Keratinocyte (primary cell): ENCODE measurements around the gene MLLT10. TPM values are rescaled to one million over a fixed set of nuclear protein-coding genes. Genes with fewer than 3 reads are reported as not detected.

Experiments
- DNase-seq: peaks from one replicate; pipeline ENCODE4 v3.0.0-alpha.2; 2011; ENCODE audit warnings: low read depth, missing footprints, low spot score
- FAIRE-seq: peaks from 2 replicates; lab custom pipeline; 2011; peaks lifted over from hg19 to GRCh38; lab: Jason Lieb, UNC
- H2AFZ ChIP-seq: 2 replicates; pipeline ENCODE4 v1.6.0; 2012; ENCODE audit warnings: low read length, control low read depth, inconsistent platforms; ENCODE audit not compliant: control insufficient read depth
- H3K27ac ChIP-seq: 2 replicates; pipeline ENCODE4 v1.5.1; 2011; ENCODE audit warnings: low read length; ENCODE audit not compliant: control insufficient read depth, insufficient read depth
- H3K27me3 ChIP-seq: 3 replicates; pipeline ENCODE4 v1.6.0; 2011; ENCODE audit warnings: low read length; ENCODE audit not compliant: control insufficient read depth, insufficient read depth; ENCODE audit errors: extremely low read depth
- H3K36me3 ChIP-seq, 2 experiments: 2 replicates in 1 of 2; 3 replicates in 1 of 2; pipeline ENCODE4 v1.5.1; 2011; ENCODE audit warnings: low read length in 2 of 2, mild to moderate bottlenecking in 1 of 2; ENCODE audit not compliant: control insufficient read depth in 2 of 2, insufficient read depth in 2 of 2; ENCODE audit errors: extremely low read depth in 1 of 2
- H3K4me1 ChIP-seq: 3 replicates; pipeline ENCODE4 v1.5.1; 2011; ENCODE audit warnings: low read length; ENCODE audit not compliant: control insufficient read depth, insufficient read depth; ENCODE audit errors: extremely low read depth
- H3K4me2 ChIP-seq: 3 replicates; pipeline ENCODE4 v1.6.0; 2011; ENCODE audit warnings: low read depth, low read length; ENCODE audit not compliant: control insufficient read depth, insufficient read depth; ENCODE audit errors: extremely low read depth
- H3K4me3 ChIP-seq, 3 experiments: fragments of 200-600 bp in 1 of 3; sonication (generic) in 1 of 3; 2 replicates in 2 of 3; 3 replicates in 1 of 3; pipeline ENCODE4 v1.5.1; 2011 to 2016; ENCODE audit warnings: low read length in 3 of 3, mild to moderate bottlenecking in 3 of 3, control low read depth in 2 of 3, inconsistent platforms in 1 of 3, low read depth in 1 of 3, mixed read lengths in 1 of 3, mixed run types in 1 of 3, moderate library complexity in 1 of 3; ENCODE audit not compliant: control insufficient read depth in 2 of 3, insufficient read depth in 2 of 3; ENCODE audit errors: extremely low read depth in 1 of 3
- H3K79me2 ChIP-seq: 2 replicates; pipeline ENCODE4 v1.6.0; 2012; ENCODE audit warnings: low read length; ENCODE audit not compliant: control insufficient read depth, insufficient read depth
- H3K9ac ChIP-seq: 3 replicates; pipeline ENCODE4 v1.6.0; 2011; ENCODE audit warnings: low read length; ENCODE audit not compliant: control insufficient read depth, insufficient read depth; ENCODE audit errors: extremely low read depth
- H3K9me1 ChIP-seq: 3 replicates; pipeline ENCODE4 v1.6.0; 2011; ENCODE audit warnings: low read length; ENCODE audit not compliant: control insufficient read depth, insufficient read depth; ENCODE audit errors: extremely low read depth
- H3K9me3 ChIP-seq: 2 replicates; pipeline ENCODE4 v1.5.1; 2012; ENCODE audit warnings: low read depth, low read length; ENCODE audit not compliant: control insufficient read depth
- H4K20me1 ChIP-seq: 3 replicates; pipeline ENCODE4 v1.6.0; 2011; ENCODE audit warnings: low read length; ENCODE audit not compliant: control insufficient read depth, insufficient read depth; ENCODE audit errors: extremely low read depth
- CTCF ChIP-seq, 3 experiments: IDR thresholded peaks in 1 of 3; conservative IDR thresholded peaks in 1 of 3; optimal IDR thresholded peaks in 1 of 3; 2 replicates in 2 of 3; 3 replicates in 1 of 3; pipeline versions ENCODE3 to v1.5.1; 2011; ENCODE audit warnings: low read length in 3 of 3, mild to moderate bottlenecking in 3 of 3, moderate library complexity in 2 of 3, control low read depth in 1 of 3, inconsistent platforms in 1 of 3; ENCODE audit not compliant: insufficient read depth in 2 of 3; ENCODE audit errors: extremely low read depth in 1 of 3
- EZH2 ChIP-seq: IDR thresholded peaks from one replicate; pipeline ENCODE4 v1.6.1; 2012; ENCODE audit warnings: inconsistent platforms, mild to moderate bottlenecking, low read length, moderate library complexity
- dilution Hi-C: fragments of 300-500 bp; cut with MboI; formaldehyde crosslinking; loops from one replicate; pipeline ENCODE4 v1.7.0; 2020; ENCODE audit warnings: low sequenced_read_pairs; ENCODE audit not compliant: extremely low pct_ligation_motif_present
- polyA plus RNA-seq, 5 experiments: library from polyadenylated mRNA; depleted of rRNA in 3 of 5; stranded (reverse) in 3 of 5; stranded (forward) in 1 of 5; unstranded in 1 of 5; fragments of >200 nt; gene quantifications; 1 replicate in 1 of 5; 2 replicates in 3 of 5; 3 replicates in 1 of 5; pipeline versions ENCODE4 v1.2.1 to v1.2.3, GENCODE V29; 2011 to 2012; ENCODE audit warnings: missing spikeins in 2 of 5, low read depth in 1 of 5, low replicate concordance in 1 of 5

The MLLT10 gene
- polyA plus RNA-seq, 1 donor (not counting 4 experiments of a cell fraction or from before 2014, with no cell fraction given): 40.2 TPM

GRCh38 chr10:21764466-21765189 lies 230.6 kb downstream of the MLLT10 start:
- no peaks in the 10 kb centered on the region for H3K9me1 ChIP-seq
- H3K36me3 ChIP-seq: no peaks in the 10 kb centered on the region
- TF ChIP-seq CTCF (optimal IDR thresholded peaks at IDR 0.05 in 1 of 3, IDR thresholded peaks at IDR 0.05 in 1 of 3, conservative IDR thresholded peaks at IDR 0.05 in 1 of 3; ENCODE audit: extremely low read depth in 1 of 3, insufficient read depth in 2 of 3, low read length in 3 of 3): no peak
- no peak for TF ChIP-seq EZH2
- no peak overlapping the region for H3K9ac ChIP-seq
- H3K9me3 ChIP-seq: no peaks in the 10 kb centered on the region
- no peak overlapping the region for H3K4me3 ChIP-seq
- no peak overlapping the region for H3K27ac ChIP-seq
- no peaks in the 10 kb centered on the region for H3K79me2 ChIP-seq
- DNase-seq (no peak), FAIRE-seq (no peak)
- H3K4me2 ChIP-seq: no peak overlapping the region
- H2AFZ ChIP-seq: no peak overlapping the region
- no peaks in the 10 kb centered on the region for H4K20me1 ChIP-seq
- H3K4me1 ChIP-seq: no peaks in the 10 kb centered on the region
- dilution Hi-C loops: no loop called here
- no peaks in the 10 kb centered on the region for H3K27me3 ChIP-seq

GRCh38 chr10:21769041-21769440 lies 235.0 kb downstream of the MLLT10 start:
- Histone ChIP-seq H3K27ac (no peak overlapping the region), H4K20me1 (no peaks in the 10 kb centered on the region), H3K36me3 (no peaks in the 10 kb centered on the region), H3K4me3 (no peak overlapping the region), H2AFZ (no peak overlapping the region), H3K9me3 (no peaks in the 10 kb centered on the region), H3K4me1 (no peaks in the 10 kb centered on the region), H3K9ac (no peak overlapping the region), H3K9me1 (no peaks in the 10 kb centered on the region), H3K27me3 (no peaks in the 10 kb centered on the region), H3K4me2 (no peak overlapping the region), H3K79me2 (no peaks in the 10 kb centered on the region)
- no peak for TF ChIP-seq CTCF (optimal IDR thresholded peaks at IDR 0.05 in 1 of 3, IDR thresholded peaks at IDR 0.05 in 1 of 3, conservative IDR thresholded peaks at IDR 0.05 in 1 of 3; ENCODE audit: extremely low read depth in 1 of 3, insufficient read depth in 2 of 3, low read length in 3 of 3)
- no peak for TF ChIP-seq EZH2
- FAIRE-seq (no peak), DNase-seq (no peak)
- dilution Hi-C loops: no loop called here
